Lower leg skin (tissue), 4 donors: ENCODE results near the gene NUCB2. TPM values are rescaled to one million over a fixed set of nuclear protein-coding genes. Genes with fewer than 3 reads are reported as not detected.

Source experiments
- DNase-seq, 2 donors: peaks; one replicate each; pipeline ENCODE4 v3.0.0-alpha.2; 2019; ENCODE audit warnings: low spot score in 2 of 2
- H3K4me3 ChIP-seq: fragments of 200-600 bp; sonication (generic); 2 replicates; pipeline ENCODE4 v1.5.1; 2017; ENCODE audit warnings: mild to moderate bottlenecking, low read depth; ENCODE audit not compliant: poor library complexity, severe bottlenecking
- CTCF ChIP-seq, 3 donors: fragments of 450-650 bp; IDR thresholded peaks; one replicate each; pipeline ENCODE4 v1.5.1; 2016; ENCODE audit warnings: antibody characterized with exemption in 3 of 3, mild to moderate bottlenecking in 3 of 3, moderate library complexity in 2 of 3
- POLR2A ChIP-seq, 2 donors: fragments of 450-650 bp; IDR thresholded peaks; one replicate each; pipeline ENCODE4 v1.6.1; 2016 to 2017; ENCODE audit warnings: antibody characterized with exemption in 2 of 2, mild to moderate bottlenecking in 1 of 2, moderate library complexity in 1 of 2
- WGBS, 2 donors: methylation state at CpG; one replicate each; pipeline ENCODE4 v1.1.5; 2018; 5-methylcytosine and 5-hydroxymethylcytosine counted together
- intact Hi-C: fragments of 100-400 bp; cut with DNase I; formaldehyde crosslinking; loops from one replicate; pipeline ENCODE4 v1.15.0; 2023; ENCODE audit warnings: low total_unique reads
- total RNA-seq, 4 donors: library from RNA; depleted of rRNA; stranded (reverse); fragments of >200 nt; gene quantifications; one replicate each; pipeline ENCODE4 v1.1.0, GENCODE V29; 2016

Gene NUCB2
- total RNA-seq, 4 donors from 2014 or later, result 13.1 to 27.1 (median 17.9) TPM

GRCh38 chr11:17353821-17354600 is 77.5 kb downstream of the NUCB2 start:
- no peak for DNase-seq
- intact Hi-C loops, result loop anchor here (5.0 kb wide), 1 partner anchor 117 kb away; no protein-coding TSS in a partner anchor
- H3K4me3 ChIP-seq, result peak overlapping the region; percentile 46
- no peak for TF ChIP-seq CTCF (IDR thresholded peaks at IDR 0.05)
- no peak for TF ChIP-seq POLR2A (IDR thresholded peaks at IDR 0.05)
- 7 to 9% methylated on average over 15 of the region's 15 CpGs for WGBS, 2 donors

- WGBS, 2 donors, result 53 to 64% methylated on average over 3 of the region's 3 CpGs
- peak in 1 of 2 donors; percentile 77 for DNase-seq
- intact Hi-C loops, result loop anchor here (5.0 kb wide), 1 partner anchor 117 kb away; no protein-coding TSS in a partner anchor
- TF ChIP-seq POLR2A (IDR thresholded peaks at IDR 0.05) (no peak), CTCF (IDR thresholded peaks at IDR 0.05) (no peak)
- H3K4me3 ChIP-seq, result no peak overlapping the region
Observed at GRCh38 chr11:17354601-17354991, 78.1 kb downstream of the NUCB2 start.

- WGBS, 2 donors, result 81 to 83% methylated on average over 1 of the region's 1 CpG
Observed at GRCh38 chr11:17366495-17366894, 90.0 kb downstream of the NUCB2 start.

GRCh38 chr11:17368551-17368950 is 92.0 kb downstream of the NUCB2 start:
- intact Hi-C loops, result no loop called here
- TF ChIP-seq CTCF (IDR thresholded peaks at IDR 0.05) (no peak), POLR2A (IDR thresholded peaks at IDR 0.05) (no peak)
- H3K4me3 ChIP-seq, result no peak overlapping the region
- WGBS, 2 donors, result 86 to 94% methylated on average over 3 of the region's 3 CpGs
- DNase-seq, result no peak

More at GRCh38 chr11:17366495-17366894, 90.0 kb downstream of the NUCB2 start:
- DNase-seq, result no peak
- intact Hi-C loops, result no loop called here
- no peak overlapping the region for H3K4me3 ChIP-seq
- TF ChIP-seq CTCF (IDR thresholded peaks at IDR 0.05), result no peak
- no peak for TF ChIP-seq POLR2A (IDR thresholded peaks at IDR 0.05)

GRCh38 chr11:17369094-17369493 is 92.6 kb downstream of the NUCB2 start:
- no peak for DNase-seq
- intact Hi-C loops, result no loop called here
- no peak for TF ChIP-seq CTCF (IDR thresholded peaks at IDR 0.05)
- no peak for TF ChIP-seq POLR2A (IDR thresholded peaks at IDR 0.05)
- no peak overlapping the region for H3K4me3 ChIP-seq
